HepG2 (cell line): ENCODE data around the gene XPO5. TPM values are rescaled to one million over a fixed set of nuclear protein-coding genes. Genes with fewer than 3 reads are reported as not detected.

Source experiments
- CBFB ChIP-seq: sonication (generic); formaldehyde crosslinking; IDR thresholded peaks from 2 replicates; pipeline ENCODE4 v1.4.0; 2020; ENCODE audit warnings: missing genetic modification reagents
- CTCF ChIP-seq: sonication (generic); formaldehyde crosslinking; IDR thresholded peaks from 2 replicates; pipeline ENCODE4 v1.5.0; 2020; ENCODE audit warnings: mild to moderate bottlenecking, missing genetic modification reagents, moderate library complexity
- FOXO4 ChIP-seq: sonication (generic); formaldehyde crosslinking; conservative IDR thresholded peaks from 2 replicates; pipeline ENCODE4 v1.8.1; 2023; ENCODE audit warnings: missing genetic modification reagents
- HNRNPUL1 ChIP-seq: fragments of 200-400 bp; formaldehyde crosslinking; IDR thresholded peaks from 2 replicates; pipeline ENCODE4 v1.6.1; 2017; ENCODE audit warnings: low read depth, mild to moderate bottlenecking, low read length, moderate library complexity
- KLF16 ChIP-seq, 2 experiments: sonication (generic) in 1 of 2; formaldehyde crosslinking in 1 of 2; IDR thresholded peaks; 2 replicates each; pipeline versions ENCODE4 v1.6.1 to v1.8.0; 2016 to 2023; ENCODE audit warnings: missing genetic modification reagents in 2 of 2, missing compliant biosample characterization in 1 of 2
- MZF1 ChIP-seq: sonication (generic); formaldehyde crosslinking; IDR thresholded peaks from 2 replicates; pipeline ENCODE4 v1.8.1; 2023; ENCODE audit warnings: mild to moderate bottlenecking, missing genetic modification reagents, borderline replicate concordance
- NFYB ChIP-seq: sonication (generic); formaldehyde crosslinking; IDR thresholded peaks from 2 replicates; pipeline ENCODE4 v1.4.0; 2020; ENCODE audit warnings: missing genetic modification reagents
- NR1H2 ChIP-seq: sonication (generic); formaldehyde crosslinking; IDR thresholded peaks from 2 replicates; pipeline ENCODE4 v1.8.1; 2022; ENCODE audit warnings: low read depth, missing genetic modification reagents, borderline replicate concordance
- NR2F1 ChIP-seq, 2 experiments: fragments of 450-650 bp in 1 of 2; formaldehyde crosslinking in 1 of 2; IDR thresholded peaks; 2 replicates each; pipeline versions ENCODE4 v1.5.0 to v1.6.1; 2016 to 2020; ENCODE audit warnings: mild to moderate bottlenecking in 1 of 2, missing compliant biosample characterization in 1 of 2, missing genetic modification reagents in 1 of 2, moderate library complexity in 1 of 2
- POLR2AphosphoS2 ChIP-seq: IDR thresholded peaks from 2 replicates; pipeline ENCODE4 v1.6.1; 2011; ENCODE audit warnings: low read depth, low read length, improper control_type of control experiment
- RNF2 ChIP-seq: fragments of 450-650 bp; conservative IDR thresholded peaks from 2 replicates; pipeline ENCODE4 v1.6.1; 2016; ENCODE audit warnings: low read depth
- SP1 ChIP-seq, 2 experiments: fragments of 450-650 bp in 1 of 2; sonication (generic) in 1 of 2; formaldehyde crosslinking in 1 of 2; IDR thresholded peaks; 2 replicates each; pipeline versions ENCODE4 v1.4.0 to v1.6.1; 2016 to 2020; ENCODE audit warnings: missing genetic modification reagents in 1 of 2
- SSRP1 ChIP-seq: IDR thresholded peaks from 2 replicates; pipeline ENCODE4 v1.6.1; 2016; ENCODE audit warnings: control low read depth
- THAP8 ChIP-seq: sonication (generic); formaldehyde crosslinking; IDR thresholded peaks from 2 replicates; pipeline ENCODE4 v1.5.1; 2020; ENCODE audit warnings: missing genetic modification reagents, mild to moderate bottlenecking, borderline replicate concordance
- ZMYM4 ChIP-seq: sonication (generic); formaldehyde crosslinking; IDR thresholded peaks from 2 replicates; pipeline ENCODE4 v1.8.1; 2023; ENCODE audit warnings: mild to moderate bottlenecking, missing genetic modification reagents
- ZNF18 ChIP-seq: sonication (generic); formaldehyde crosslinking; IDR thresholded peaks from 2 replicates; pipeline ENCODE4 v1.8.0; 2022; ENCODE audit warnings: mild to moderate bottlenecking, missing genetic modification reagents; ENCODE audit not compliant: insufficient replicate concordance
- ZNF234 ChIP-seq: sonication (generic); formaldehyde crosslinking; conservative IDR thresholded peaks from 2 replicates; pipeline ENCODE4 v1.5.1; 2020; ENCODE audit warnings: mild to moderate bottlenecking, missing genetic modification reagents
- ZNF276 ChIP-seq: sonication (generic); formaldehyde crosslinking; IDR thresholded peaks from 2 replicates; pipeline ENCODE4 v1.4.0; 2020; ENCODE audit warnings: mild to moderate bottlenecking, low read depth, missing genetic modification reagents
- ZNF317 ChIP-seq: sonication (generic); formaldehyde crosslinking; IDR thresholded peaks from 2 replicates; pipeline ENCODE4 v1.5.0; 2020; ENCODE audit warnings: mild to moderate bottlenecking, missing genetic modification reagents
- ZNF776 ChIP-seq: sonication (generic); formaldehyde crosslinking; IDR thresholded peaks from 2 replicates; pipeline ENCODE4 v1.4.0; 2020; ENCODE audit warnings: mild to moderate bottlenecking, missing genetic modification reagents
- ZNF777 ChIP-seq: sonication (generic); formaldehyde crosslinking; IDR thresholded peaks from 2 replicates; pipeline ENCODE4 v1.4.0; 2020; ENCODE audit warnings: missing genetic modification reagents
- ZNF839 ChIP-seq: sonication (generic); formaldehyde crosslinking; IDR thresholded peaks from 2 replicates; pipeline ENCODE4 v1.4.0; 2020; ENCODE audit warnings: missing genetic modification reagents, mild to moderate bottlenecking, borderline replicate concordance
- polyA plus RNA-seq, 8 experiments: library from polyadenylated mRNA; depleted of rRNA in 3 of 8; stranded (reverse) in 7 of 8; unstranded in 1 of 8; fragments of >200 nt; fragmentation: Illumina TruSeq in 4 of 8; extraction: Trizol in 4 of 8; gene quantifications; 2 replicates each; pipeline versions ENCODE4 v1.2.1 to v1.2.3, GENCODE V29; 2011 to 2016; ENCODE audit warnings: low read depth in 4 of 8, missing spikeins in 1 of 8, mixed read lengths in 1 of 8; ENCODE audit not compliant: insufficient read depth in 1 of 8
- total RNA-seq, 5 experiments: library from RNA; depleted of rRNA; stranded (reverse); fragments of >200 nt; fragmentation: Illumina TruSeq; extraction: Trizol; gene quantifications; 2 replicates each; pipeline ENCODE4 v1.2.3, GENCODE V29; 2016; ENCODE audit warnings: low read depth in 1 of 5

The XPO5 gene
- total and polyA plus RNA-seq, 2 of the 13 experiments (the other 11 are each of a cell fraction or from before 2014, with no cell fraction given): 52.2 to 68.0 TPM

GRCh38 chr6:43509142-43509983 lies 66.5 kb downstream of the XPO5 start (continued):
- TF ChIP-seq ZNF276 (CRISPR knock-in tag) (no peak), CBFB (CRISPR knock-in tag) (peak; percentile 29; the same call in 1 of the 2 replicates), MZF1 (CRISPR knock-in tag) (no peak), ZNF234 (CRISPR knock-in tag) (no peak), HNRNPUL1 (no peak), POLR2AphosphoS2 (no peak), RNF2 (peak; percentile 77), ZNF839 (no peak; the same call in 1 of the 2 replicates), ZMYM4 (CRISPR knock-in tag) (no peak; the same call in 1 of the 2 replicates), NR1H2 (no peak), ZNF317 (CRISPR knock-in tag) (no peak), ZNF776 (CRISPR knock-in tag) (no peak; the same call in 1 of the 2 replicates), KLF16 (CRISPR knock-in tag; IDR thresholded peaks at IDR 0.05) (0 out of 4 replicates have a peak, but pooled peaks of 1 of the 2 experiments have one; percentile 35), SSRP1 (CRISPR knock-in tag) (no peak), NR2F1 (CRISPR knock-in tag; IDR thresholded peaks at IDR 0.05) (no peak), FOXO4 (CRISPR knock-in tag) (0 out of 2 replicates have a peak, but pooled peaks have one; percentile 94), ZNF777 (CRISPR knock-in tag) (peak; percentile 47), CTCF (CRISPR knock-in tag) (peak; percentile 39), THAP8 (CRISPR knock-in tag) (0 out of 2 replicates have a peak, but pooled peaks have one; percentile 30), SP1 (IDR thresholded peaks at IDR 0.05) (no peak), SP1 (CRISPR knock-in tag; IDR thresholded peaks at IDR 0.05) (no peak), NFYB (CRISPR knock-in tag) (no peak), ZNF18 (CRISPR knock-in tag) (no peak)
